ENCODE data around the gene STK38L.

- TF ChIP-seq, protein P1, sequence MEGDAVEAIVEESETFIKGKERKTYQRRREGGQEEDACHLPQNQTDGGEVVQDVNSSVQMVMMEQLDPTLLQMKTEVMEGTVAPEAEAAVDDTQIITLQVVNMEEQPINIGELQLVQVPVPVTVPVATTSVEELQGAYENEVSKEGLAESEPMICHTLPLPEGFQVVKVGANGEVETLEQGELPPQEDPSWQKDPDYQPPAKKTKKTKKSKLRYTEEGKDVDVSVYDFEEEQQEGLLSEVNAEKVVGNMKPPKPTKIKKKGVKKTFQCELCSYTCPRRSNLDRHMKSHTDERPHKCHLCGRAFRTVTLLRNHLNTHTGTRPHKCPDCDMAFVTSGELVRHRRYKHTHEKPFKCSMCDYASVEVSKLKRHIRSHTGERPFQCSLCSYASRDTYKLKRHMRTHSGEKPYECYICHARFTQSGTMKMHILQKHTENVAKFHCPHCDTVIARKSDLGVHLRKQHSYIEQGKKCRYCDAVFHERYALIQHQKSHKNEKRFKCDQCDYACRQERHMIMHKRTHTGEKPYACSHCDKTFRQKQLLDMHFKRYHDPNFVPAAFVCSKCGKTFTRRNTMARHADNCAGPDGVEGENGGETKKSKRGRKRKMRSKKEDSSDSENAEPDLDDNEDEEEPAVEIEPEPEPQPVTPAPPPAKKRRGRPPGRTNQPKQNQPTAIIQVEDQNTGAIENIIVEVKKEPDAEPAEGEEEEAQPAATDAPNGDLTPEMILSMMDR (IDR thresholded peaks at IDR 0.05), result no peak
- TF ChIP-seq POLR2A (IDR thresholded peaks at IDR 0.05), result no peak
These were observed 35.7 kb downstream of the STK38L start for GRCh38 chr12:27279826-27280225.
